ENCODE results near the gene ZCWPW1. TPM values are rescaled to one million over a fixed set of nuclear protein-coding genes. Genes with fewer than 3 reads are reported as not detected.

The ZCWPW1 gene
- total and polyA plus RNA-seq, 2 of the 13 experiments (the other 11 are each of a cell fraction or from before 2014, with no cell fraction given), result 2.4 to 2.5 TPM

DNA sequence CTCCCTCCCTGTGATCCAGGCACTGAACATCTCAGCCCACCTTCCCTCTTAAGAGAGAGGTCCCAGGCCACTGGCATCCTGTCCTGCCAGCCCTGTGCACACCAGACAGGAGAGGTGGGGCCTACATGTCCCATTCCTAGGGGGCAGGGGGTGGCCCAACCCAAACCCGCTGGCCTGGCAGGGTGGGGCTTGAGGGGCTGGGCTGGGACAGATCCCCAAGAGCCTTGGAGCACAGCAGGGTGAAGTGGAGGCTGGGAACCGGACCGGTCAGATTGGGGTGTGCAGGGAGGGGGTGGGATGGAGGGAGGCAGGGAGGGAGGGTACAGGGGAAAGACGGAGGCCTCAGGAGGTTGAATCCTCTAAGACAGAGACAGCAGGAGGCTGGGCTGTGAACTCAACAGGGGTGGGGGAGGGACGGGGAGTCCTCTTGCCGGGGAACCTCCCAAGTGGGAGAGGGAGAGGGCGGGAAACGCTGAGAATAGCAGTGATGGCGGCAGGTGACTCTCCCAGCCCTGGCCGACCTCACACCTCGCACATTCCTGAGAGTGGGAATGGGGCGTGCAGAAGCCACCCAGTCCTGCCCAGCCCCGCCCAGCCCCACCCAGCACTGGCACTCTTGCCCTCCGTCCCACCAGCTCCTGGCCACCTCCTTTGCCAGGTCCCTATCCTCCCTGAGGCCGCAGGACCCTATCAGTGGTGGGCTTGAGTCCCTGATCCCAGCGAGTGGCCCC, 43.8 kb upstream of the ZCWPW1 start:
- H3K4me1 ChIP-seq (ENCODE audit: insufficient read depth, low read length), result peaks cover 21% of the 10 kb centered on the region
- no peaks in the 10 kb centered on the region for H3K79me2 ChIP-seq (ENCODE audit: insufficient read depth, low read length)
- H4K20me1 ChIP-seq (ENCODE audit: insufficient read depth, low read length), result no peaks in the 10 kb centered on the region
- DNase-seq (ENCODE audit: low spot score) (no peak), FAIRE-seq (no peak), ATAC-seq (no peak)
- intact Hi-C loops (cut with micrococcal nuclease; ENCODE audit: unreplicated experiment), result no loop called here
- H2AFZ ChIP-seq (ENCODE audit: low read length), result no peak overlapping the region
- no peak overlapping the region for H3K9ac ChIP-seq (ENCODE audit: insufficient read depth, low read depth, low read length)
- CTCF ChIA-PET (ENCODE audit: low intra/inter-chr PET ratio, low total read pairs), result no interaction called here
- no peak overlapping the region for H3K4me2 ChIP-seq (ENCODE audit: low read depth, low read length)
- POLR2A ChIA-PET, result no interaction called here
- no peaks in the 10 kb centered on the region for H3K9me3 ChIP-seq (ENCODE audit: low read length)
- peaks cover 4 to 8% of the 10 kb centered on the region in 2 experiments; a peak in 4 of 5 replicates for H3K36me3 ChIP-seq (replicated peaks in 1 of 2; ENCODE audit: control insufficient read depth in 1 of 2, insufficient read depth in 2 of 2, low read length in 2 of 2)
- in situ Hi-C loops (cut with HindIII; ENCODE audit: extremely low pct_ligation_motif_present, low pct_unique_long_range_greater_than_20kb), result no loop called here
- H3K4me3 ChIP-seq (replicated peaks in 1 of 3; ENCODE audit: insufficient read depth in 1 of 3, low read depth in 2 of 3, low read length in 3 of 3), result no peak overlapping the region
- H3K27me3 ChIP-seq (ENCODE audit: control insufficient read depth in 1 of 2, insufficient read depth in 2 of 2, low read length in 2 of 2), result no peaks in the 10 kb centered on the region
- WGBS (ENCODE audit: low lambda C conversion rate), result 93% methylated on average over 13 of the region's 16 CpGs
- BruUV-seq (replicated peaks), result no TSS peak
- H3K27ac ChIP-seq (ENCODE audit: extremely low read length, insufficient read depth, low read length), result no peak overlapping the region
- TF ChIP-seq MIXL1 (CRISPR knock-in tag; IDR thresholded peaks at IDR 0.05), result no peak
- no peak for TF ChIP-seq YY1 (IDR thresholded peaks at IDR 0.05; ENCODE audit: insufficient read depth, insufficient replicate concordance, low read depth, low read length)
- no peak for TF ChIP-seq HNF4A (CRISPR knock-in tag; IDR thresholded peaks at IDR 0.05)
- TF ChIP-seq HDAC1 (CRISPR knock-in tag; IDR thresholded peaks at IDR 0.05), result no peak
- no peak for TF ChIP-seq ZFP41 (CRISPR knock-in tag; IDR thresholded peaks at IDR 0.05; ENCODE audit: borderline replicate concordance)
- TF ChIP-seq, protein P1, sequence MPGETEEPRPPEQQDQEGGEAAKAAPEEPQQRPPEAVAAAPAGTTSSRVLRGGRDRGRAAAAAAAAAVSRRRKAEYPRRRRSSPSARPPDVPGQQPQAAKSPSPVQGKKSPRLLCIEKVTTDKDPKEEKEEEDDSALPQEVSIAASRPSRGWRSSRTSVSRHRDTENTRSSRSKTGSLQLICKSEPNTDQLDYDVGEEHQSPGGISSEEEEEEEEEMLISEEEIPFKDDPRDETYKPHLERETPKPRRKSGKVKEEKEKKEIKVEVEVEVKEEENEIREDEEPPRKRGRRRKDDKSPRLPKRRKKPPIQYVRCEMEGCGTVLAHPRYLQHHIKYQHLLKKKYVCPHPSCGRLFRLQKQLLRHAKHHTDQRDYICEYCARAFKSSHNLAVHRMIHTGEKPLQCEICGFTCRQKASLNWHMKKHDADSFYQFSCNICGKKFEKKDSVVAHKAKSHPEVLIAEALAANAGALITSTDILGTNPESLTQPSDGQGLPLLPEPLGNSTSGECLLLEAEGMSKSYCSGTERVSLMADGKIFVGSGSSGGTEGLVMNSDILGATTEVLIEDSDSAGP (CRISPR knock-in tag; IDR thresholded peaks at IDR 0.05; ENCODE audit: borderline replicate concordance), result no peak
- TF ChIP-seq ZNF501 (CRISPR knock-in tag; IDR thresholded peaks at IDR 0.05), result no peak
- no peak for TF ChIP-seq ZNF761 (CRISPR knock-in tag; conservative IDR thresholded peaks at IDR 0.05)
- TF ChIP-seq GFI1 (CRISPR knock-in tag; IDR thresholded peaks at IDR 0.05; ENCODE audit: borderline replicate concordance), result no peak
- TF ChIP-seq ZSCAN31 (CRISPR knock-in tag; IDR thresholded peaks at IDR 0.05; ENCODE audit: low read depth), result no peak
- TF ChIP-seq ETV5 (CRISPR knock-in tag; IDR thresholded peaks at IDR 0.05; ENCODE audit: borderline replicate concordance), result no peak
- no peak for TF ChIP-seq ZNF367 (CRISPR knock-in tag; IDR thresholded peaks at IDR 0.05; ENCODE audit: borderline replicate concordance)
- no peak for TF ChIP-seq ELF1 (CRISPR knock-in tag; IDR thresholded peaks at IDR 0.05)
- TF ChIP-seq ATF7 (IDR thresholded peaks at IDR 0.05), result no peak
- TF ChIP-seq ATF7 (CRISPR knock-in tag; IDR thresholded peaks at IDR 0.05), result no peak
- no peak for TF ChIP-seq ZNF343 (CRISPR knock-in tag; IDR thresholded peaks at IDR 0.05)
- no peak for TF ChIP-seq ZNF746 (CRISPR knock-in tag; IDR thresholded peaks at IDR 0.05)
- TF ChIP-seq ZNF234 (CRISPR knock-in tag; conservative IDR thresholded peaks at IDR 0.05), result no peak
- TF ChIP-seq SMAD3 (CRISPR knock-in tag; IDR thresholded peaks at IDR 0.05), result no peak

Measured in HepG2 (cell line).